Left cardiac atrium (tissue), 4 donors: ENCODE measurements around the gene ELOA. TPM values are rescaled to one million over a fixed set of nuclear protein-coding genes. Genes with fewer than 3 reads are reported as not detected.
"Not testable (repeated sequence)": the region's sequence is repeated elsewhere in the genome, so short reads cannot be mapped to it uniquely, and the experiment has no call there.

Source experiments
- ATAC-seq, 2 donors: fragments of 200-7000 bp; cut with Tn5 transposase; one replicate each; pipeline ENCODE4 v1.9.1; 2020; ENCODE audit warnings: mild to moderate bottlenecking in 2 of 2, moderate library complexity in 2 of 2
- DNase-seq: peaks from one replicate; pipeline ENCODE4 v3.0.0-alpha.2; 2020
- intact Hi-C, 2 donors: fragments of 100-400 bp; cut with DNase I; formaldehyde crosslinking; loops; one replicate each; pipeline versions ENCODE4 v1.14.1 to v1.15.1; 2022 to 2023
- total RNA-seq, 2 donors: library from RNA; stranded (reverse); fragmentation: NEBNext Ultra II Directional; extraction: Animal tissue kit (Norgen Biotek cat#: 25700); gene quantifications; one replicate each; pipeline ENCODE4 v1.2.1, GENCODE V29; 2021
- donor health status: DM: no; HTN: yes; CAD: no.
- donor health status: DM: no; HTN: yes; CAD: no; lungs with severe emphysema.
- donor health status: DM: yes; HTN: yes; CAD: no.
- donor health status: Dilated cardiomyopathy.

Gene ELOA
- total RNA-seq, 2 donors from 2014 or later: 30.0 to 30.2 TPM

DNA sequence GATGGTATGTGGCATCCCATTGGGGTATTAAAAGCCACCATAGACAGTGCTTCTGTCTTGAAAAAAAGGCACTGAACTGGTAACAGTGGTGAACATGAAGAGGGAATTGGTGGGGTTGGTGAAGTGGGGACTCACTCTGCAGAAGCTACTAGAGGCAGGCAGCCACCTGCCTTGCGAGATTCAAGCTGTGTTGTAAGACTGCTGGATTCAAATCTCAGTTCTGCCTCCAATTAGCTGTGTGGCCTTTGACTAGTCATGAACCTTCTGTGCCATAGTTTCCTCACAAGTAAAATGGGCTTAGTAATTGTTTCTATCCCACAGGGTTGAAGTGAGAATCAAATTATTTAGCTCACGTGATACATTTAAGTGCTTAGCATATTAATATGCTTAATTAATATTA is 16.6 kb upstream of the ELOA start:
- DNase-seq: no peak
- ATAC-seq: no peak
- intact Hi-C loops: no loop called here

DNA sequence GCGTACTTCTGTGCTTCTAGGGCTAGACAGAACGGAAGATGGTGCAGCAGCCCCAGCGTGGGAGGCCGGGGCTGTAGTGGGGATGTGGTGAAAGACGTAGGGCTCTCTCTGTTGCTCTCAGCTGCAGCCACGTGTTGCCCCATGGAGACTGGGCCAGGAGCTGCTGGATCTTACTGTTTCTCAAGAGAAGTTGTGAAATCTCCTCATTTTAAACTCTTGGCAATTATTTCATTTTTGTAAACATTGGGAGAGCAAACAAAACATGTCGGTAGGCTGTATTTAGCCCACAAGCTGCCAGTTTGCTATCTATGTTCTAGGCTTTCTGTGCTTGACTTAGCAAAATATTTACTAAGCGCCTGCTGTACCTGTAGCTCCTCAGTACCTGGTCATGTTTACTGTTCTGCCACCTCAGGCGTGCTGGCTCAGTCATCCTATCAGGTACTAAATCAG is 15.9 kb upstream of the ELOA start:
- intact Hi-C loops: no loop called here
- DNase-seq (peak; percentile 78), ATAC-seq (peak; percentile 96 to 98)

DNA sequence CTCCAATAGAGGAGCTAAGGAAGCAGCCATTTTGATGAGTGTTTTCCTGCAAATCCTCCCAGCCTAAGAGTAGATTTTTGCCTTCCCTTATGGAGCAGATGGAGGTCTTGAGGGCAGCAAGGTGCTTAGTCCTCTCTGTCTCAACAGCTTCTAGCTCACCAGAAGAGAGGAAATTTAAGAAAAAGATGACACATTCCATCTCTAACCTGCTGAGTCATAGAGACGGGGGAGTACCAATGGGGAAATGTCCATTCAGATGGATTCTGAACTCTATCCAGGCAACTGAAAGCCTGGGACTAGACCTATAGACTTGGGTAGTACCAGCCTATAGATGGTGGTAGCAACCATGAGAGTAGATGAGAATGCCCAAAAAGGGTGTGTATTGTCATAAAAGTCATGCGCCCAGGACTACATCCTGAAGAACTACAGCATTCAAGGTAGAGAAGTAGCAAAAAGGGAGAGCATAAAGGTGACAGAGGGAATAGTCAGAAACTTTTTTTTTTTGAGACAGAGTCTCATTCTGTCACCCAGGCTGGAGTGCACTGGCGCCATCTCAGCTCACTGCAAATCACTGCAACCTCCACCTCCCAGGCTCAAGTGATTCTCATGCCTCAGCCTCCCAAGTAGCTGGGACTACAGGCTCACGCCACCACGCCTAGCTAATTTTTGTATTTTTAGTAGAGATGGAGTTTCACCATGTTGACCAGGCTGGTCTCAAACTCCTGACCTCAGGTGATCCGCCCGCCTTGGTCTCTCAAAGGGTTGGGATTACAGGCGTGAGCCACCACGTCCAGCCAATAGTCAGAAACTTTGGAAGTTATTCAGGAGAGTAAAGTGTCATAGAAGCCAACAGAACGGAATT is 10.7 kb upstream of the ELOA start:
- ATAC-seq (no peak), DNase-seq (no peak)
- intact Hi-C loops: no loop called here

DNA sequence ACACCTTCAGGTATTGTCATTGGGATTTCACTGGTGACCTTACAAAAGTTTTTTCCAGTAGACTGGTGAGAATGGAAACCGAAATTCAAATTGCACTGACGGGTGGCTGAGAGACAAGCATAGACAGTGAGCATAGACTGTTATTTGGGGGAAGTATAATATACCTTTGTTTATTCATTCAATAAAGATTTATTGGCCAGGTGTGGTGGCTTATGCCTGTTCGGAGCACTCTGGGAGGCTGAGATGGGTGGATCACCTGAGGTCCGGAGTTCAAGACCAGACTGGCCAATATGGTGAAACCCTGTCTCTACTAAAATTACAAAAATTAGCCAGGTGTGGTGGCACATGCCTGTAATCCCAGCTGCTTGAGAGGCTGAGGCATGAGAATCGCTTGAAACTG is 10.0 kb upstream of the ELOA start:
- intact Hi-C loops, ATAC-seq, DNase-seq: not testable (repeated sequence)

DNA sequence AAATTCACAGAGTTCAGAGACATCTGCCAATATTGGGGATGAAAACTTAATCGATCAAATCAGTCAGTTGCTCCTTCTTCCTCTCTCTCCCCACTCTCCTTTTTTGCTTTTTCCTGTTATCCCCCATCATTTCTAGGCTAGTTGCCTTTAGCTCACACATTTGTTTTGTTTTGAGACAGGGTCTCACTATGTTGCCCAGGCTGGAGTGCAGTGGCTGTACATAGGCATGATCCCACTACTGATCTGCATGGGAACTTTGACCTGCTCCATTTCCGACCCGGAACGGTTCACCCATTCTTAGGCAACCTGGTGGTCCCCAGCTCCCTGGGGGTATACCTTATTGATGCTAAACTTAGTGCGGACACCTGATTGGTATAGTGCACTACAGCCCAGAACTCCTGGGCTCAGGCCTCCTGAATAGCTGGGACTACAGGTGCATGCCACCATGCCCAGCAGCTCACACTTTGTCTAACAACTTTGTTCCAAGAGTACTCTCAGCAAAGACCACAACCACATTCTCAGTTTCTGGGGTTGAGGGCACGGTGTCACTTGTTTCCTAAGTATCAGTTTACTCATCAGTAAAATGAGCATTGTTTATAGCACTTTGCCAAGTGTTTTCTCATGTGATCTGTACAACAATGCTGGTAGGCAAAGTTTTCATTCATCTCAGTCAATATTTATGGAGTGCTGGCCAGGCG is 6.7 kb upstream of the ELOA start:
- ATAC-seq: no peak
- intact Hi-C loops: no loop called here
- no peak for DNase-seq

DNA sequence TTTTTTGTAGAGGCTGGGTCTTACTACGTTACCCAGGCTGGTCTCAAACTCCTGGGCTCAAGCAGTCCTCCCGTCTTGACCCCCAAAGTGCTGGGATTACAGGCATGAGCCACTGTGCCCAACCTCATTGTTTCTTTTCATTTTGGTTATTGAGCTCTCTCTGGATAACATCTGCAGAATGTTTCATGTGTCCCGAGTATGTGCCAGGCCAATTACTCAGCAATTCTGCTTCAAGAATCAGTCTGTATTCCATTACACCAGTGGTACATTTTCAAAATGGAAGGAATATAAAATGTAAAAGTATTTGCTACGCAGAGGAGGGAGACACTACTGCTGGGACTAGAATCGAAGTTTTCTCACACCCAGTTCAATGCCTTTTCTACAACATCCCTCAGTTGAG is 1.7 kb upstream of the ELOA start:
- DNase-seq (no peak), ATAC-seq (no peak)
- intact Hi-C loops: loop anchor here in 1 of 2 donors (5.0 kb wide), 1 partner anchor 44 kb away; no protein-coding TSS in a partner anchor

DNA sequence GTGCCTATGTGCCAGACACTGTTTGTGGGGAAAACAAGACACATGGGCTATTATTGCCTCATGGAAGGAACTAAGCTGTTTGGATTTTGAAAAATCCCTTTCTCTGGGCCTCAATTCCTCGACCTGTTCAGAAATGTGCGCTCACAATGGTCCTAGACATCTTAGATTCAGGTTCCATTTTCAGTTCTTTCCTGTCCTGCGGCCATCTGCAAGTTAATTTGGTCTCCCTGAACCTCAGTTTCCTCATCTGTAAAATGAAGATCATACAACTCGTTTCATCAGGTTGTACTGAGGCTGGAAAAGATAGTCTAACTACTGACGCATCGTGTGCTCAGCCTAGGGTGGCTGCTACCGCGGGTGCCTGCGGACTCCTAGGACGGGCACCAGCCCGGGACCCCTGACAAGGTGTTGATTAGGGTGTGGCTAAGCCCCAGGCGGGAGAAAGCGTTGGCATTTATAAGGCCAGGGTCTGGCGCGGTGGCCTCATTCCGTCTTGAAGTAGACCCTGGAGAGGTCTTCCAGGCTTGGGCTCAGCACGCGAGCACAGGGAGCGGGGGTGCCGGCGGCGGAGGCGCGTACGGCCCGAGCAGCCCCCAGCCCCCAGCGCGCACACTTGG is 493 bp upstream of the ELOA start:
- DNase-seq: no peak
- peak in 1 of 2 donors; percentile 27 for ATAC-seq
- intact Hi-C loops: loop anchor here in 1 of 2 donors (5.0 kb wide), 1 partner anchor 45 kb away; no protein-coding TSS in a partner anchor

DNA sequence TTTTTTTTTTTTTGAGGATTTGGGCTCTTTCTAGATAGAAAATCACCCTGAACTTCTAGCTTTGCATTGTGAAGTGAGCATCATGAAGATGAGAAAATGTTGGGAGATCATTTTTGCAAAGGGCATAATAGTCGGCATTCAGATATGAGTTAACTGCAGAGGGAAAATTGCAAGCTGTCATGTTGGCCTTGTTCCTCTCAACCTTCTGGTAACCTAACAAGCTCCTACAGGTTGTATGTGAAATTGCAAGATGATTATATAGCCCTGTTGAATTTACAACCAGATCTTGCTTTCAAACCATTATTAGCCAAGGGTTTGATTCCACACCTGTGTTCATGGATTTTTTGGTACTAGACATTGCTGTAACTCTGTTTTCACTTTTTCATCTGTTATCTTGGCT is 2.2 kb downstream of the ELOA start:
- intact Hi-C loops: no loop called here
- no peak for ATAC-seq
- no peak for DNase-seq

DNA sequence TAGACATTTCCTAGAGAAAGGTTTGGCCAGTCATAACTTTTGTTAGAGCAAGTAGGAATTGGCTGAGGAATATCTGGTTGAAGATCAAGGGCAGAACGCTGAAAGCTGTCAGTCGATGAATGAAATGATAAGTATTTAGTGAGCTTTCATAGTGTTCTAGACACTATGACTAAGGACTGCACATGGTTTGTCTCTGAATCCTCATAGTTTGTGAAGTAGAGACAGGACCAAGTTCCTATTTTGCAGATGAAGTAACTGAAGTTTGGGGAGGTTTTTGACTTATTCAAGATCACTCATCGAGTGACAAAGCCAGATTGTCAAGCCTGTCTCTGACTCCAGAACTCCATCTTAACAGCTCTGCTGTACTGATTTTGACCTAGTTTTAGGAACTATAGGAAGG is 4.7 kb downstream of the ELOA start:
- intact Hi-C loops: no loop called here
- no peak for ATAC-seq
- no peak for DNase-seq

DNA sequence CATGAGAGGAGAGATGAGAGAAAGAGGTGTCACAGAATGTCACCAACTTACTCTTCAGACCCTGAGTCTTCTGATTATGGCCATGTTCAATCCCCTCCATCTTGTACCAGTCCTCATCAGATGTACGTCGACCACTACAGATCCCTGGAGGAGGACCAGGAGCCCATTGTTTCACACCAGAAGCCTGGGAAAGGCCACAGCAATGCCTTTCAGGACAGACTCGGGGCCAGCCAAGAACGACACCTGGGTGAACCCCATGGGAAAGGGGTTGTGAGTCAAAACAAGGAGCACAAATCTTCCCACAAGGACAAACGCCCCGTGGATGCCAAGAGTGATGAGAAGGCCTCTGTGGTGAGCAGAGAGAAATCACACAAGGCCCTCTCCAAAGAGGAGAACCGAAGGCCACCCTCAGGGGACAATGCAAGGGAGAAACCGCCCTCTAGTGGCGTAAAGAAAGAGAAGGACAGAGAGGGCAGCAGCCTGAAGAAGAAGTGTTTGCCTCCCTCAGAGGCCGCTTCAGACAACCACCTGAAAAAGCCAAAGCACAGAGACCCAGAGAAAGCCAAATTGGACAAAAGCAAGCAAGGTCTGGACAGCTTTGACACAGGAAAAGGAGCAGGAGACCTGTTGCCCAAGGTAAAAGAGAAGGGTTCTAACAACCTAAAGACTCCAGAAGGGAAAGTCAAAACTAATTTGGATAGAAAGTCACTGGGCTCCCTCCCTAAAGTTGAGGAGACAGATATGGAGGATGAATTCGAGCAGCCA is 8.0 kb downstream of the ELOA start:
- peak; percentile 57 to 70 for ATAC-seq
- DNase-seq: no peak
- intact Hi-C loops: no loop called here

DNA sequence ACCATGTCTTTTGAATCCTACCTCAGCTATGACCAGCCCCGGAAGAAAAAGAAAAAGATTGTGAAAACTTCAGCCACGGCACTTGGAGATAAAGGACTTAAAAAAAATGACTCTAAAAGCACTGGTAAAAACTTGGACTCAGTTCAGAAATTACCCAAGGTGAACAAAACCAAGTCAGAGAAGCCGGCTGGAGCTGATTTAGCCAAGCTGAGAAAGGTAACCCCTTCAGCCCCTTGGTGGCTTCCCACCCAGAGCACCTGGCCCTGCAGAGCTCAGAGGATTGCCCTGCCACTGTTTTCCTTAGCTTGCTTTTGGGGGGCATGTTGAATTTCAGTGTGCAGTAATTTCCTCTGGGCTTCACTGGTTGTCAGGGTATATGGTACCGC is 8.5 kb downstream of the ELOA start:
- intact Hi-C loops: no loop called here
- DNase-seq (no peak), ATAC-seq (no peak)

DNA sequence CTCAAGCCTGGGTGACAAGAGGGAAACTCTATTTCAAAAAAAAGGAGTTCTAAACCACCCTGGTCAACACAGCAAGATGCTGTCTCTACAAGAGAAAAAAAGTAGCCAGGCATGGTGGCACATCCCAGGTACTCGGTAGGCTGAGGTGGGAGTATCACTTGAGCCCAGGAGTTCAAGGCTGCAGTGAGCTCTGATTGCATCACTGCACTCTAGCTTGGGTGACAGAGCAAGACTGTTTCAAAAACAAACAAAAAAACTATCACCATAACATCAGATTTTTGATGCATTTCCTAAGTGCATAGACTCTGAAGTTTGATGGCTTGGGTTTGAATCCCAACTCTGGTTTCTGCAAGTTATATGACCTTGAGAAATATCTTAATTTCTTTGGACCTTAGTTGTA is 9.6 kb downstream of the ELOA start:
- ATAC-seq (no peak), DNase-seq (no peak)
- intact Hi-C loops: no loop called here

DNA sequence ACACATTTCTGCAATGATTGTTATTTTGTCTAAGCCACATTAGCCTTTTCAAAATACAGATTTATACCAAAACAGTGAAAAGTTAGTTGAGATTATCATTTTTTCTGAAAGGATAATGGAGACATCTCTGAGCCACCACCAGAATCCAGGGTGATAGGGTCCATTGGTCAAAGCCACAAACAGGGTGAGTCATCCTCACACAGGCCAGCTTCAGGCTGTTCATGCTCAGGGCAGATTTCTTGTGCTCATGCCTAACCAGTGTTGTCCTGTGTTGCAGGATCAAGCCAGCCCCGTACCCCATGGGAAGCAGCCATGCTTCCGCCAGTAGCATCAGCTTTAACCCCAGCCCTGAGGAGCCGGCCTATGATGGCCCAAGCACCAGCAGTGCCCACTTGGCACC is 13.4 kb downstream of the ELOA start:
- DNase-seq: no peak
- ATAC-seq: peak in 1 of 2 donors; percentile 31
- intact Hi-C loops: no loop called here

DNA sequence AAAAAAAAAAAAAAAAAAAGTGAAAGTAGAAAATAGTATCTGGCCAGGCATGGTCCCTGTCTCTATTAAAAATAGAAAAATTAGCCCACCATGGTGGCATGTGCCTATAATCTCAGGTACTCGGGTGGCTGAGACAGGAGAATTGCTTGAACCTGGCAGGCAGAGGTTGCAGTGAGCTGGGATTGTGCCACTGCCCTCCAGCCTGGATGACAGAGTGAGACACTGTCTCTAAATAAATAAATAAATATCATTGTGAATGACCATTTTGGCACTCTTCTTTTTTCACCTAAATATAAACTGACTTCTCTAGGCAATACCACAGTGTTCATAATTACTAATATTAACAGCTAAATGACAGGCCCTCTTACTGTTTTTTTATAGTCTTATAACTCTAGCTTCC is 14.5 kb downstream of the ELOA start:
- ATAC-seq: no peak
- no peak for DNase-seq
- intact Hi-C loops: no loop called here

DNA sequence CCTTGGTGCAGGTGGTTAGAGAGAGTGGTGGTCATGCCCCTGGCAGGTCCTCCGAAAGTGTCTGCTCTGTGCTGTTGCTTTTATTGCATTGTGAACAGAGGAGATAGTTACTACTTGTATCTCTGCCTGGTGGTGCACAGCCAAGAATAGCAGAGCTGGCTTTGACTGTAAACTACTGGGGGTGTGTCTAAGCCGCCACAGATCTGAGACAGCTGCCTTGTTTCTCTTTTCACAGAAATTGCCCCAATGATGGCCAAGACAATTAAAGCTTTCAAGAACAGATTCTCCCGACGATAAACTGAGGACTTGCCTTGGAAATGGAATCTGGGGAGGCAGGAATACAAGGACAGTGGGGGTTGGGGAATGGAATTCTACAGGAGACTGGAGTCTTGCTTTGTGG is 16.0 kb downstream of the ELOA start:
- ATAC-seq (peak; percentile 73), DNase-seq (peak; percentile 43)
- intact Hi-C loops: no loop called here

DNA sequence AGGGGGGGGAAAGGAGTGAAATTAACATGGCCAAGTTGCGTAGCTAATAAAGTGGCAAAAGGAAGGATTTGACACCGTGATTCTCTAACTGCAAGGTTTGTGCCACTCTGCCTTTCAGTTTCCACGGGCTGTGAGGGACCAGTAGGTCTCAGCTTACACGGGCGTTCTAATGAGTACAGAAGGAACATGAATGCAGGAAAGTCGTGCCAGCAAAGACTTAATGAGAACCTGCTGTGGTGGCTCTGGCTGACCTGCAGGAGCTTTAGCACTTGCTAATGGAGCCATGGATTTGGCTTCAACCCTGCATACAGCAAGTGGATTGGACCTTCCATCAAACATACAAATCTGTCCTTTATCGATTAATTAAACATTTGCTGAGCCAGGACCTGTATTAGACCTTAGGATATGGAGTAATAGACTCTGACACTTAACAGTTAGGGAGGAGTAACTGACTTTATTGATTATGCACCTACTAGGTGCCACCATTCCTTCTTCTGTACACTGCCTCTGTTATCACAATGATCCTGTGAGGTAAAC is 19.8 kb downstream of the ELOA start:
- ATAC-seq (no peak), DNase-seq (no peak)
- intact Hi-C loops: no loop called here

DNA sequence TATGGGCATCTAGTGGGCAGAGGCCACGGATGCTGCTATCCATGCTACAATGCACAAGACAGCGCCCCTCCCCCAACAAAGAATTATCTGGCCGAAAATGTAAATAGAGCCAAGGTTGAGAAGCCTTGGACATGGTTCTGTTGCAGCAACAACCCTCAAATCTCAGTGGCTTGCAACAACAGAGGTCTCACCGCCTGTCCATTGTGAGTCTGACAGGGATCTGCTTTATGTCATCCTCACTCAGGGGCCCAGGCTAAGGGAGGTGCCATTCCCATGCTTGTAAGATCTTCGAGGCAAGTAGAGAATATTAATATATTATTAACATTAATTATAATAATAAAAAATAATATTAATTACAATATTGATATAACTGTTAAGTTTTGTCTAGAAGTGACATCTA is 25.5 kb downstream of the ELOA start:
- intact Hi-C loops: no loop called here
- ATAC-seq: peak; percentile 30 to 59
- no peak for DNase-seq

DNA sequence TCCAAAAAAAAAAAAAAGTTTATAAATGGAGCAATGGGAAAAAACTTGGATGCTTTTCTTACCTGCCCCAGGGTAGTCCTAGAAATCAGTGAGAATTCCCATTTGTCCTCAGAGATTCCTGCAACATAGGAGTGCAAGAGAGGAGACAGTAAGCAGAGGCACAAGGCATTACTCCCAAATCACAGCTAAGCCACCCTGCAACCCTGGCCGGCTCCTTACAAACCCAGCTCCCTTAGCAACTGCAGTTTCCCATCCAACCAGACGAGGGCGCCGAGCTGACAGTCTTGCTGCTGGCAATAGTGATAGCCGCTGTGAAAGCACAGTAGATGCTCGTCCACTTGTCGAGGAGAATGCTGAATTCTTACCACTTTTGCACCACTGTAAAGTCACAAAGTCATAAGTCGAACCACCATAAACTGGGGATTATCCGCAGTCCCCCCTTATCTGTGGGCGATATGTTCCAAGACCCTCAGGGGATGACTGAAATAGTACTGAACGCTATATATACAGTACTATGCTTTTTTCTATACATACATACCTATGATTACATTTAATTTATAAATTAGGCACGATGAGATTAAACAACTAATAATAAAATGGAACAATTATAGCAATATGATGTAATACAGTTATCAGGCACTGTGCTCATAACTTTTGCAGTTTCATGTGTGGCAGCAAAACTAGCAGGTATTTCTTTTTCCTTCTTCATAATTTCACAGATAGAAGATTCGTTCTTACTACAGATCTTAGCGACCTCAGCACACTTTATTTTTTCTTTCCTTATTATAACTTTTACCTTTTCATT is 29.0 kb downstream of the ELOA start:
- ATAC-seq (peak; percentile 86 to 88), DNase-seq (peak; percentile 88)
- intact Hi-C loops: loop anchor here in 1 of 2 donors (5.0 kb wide), 2 partner anchors 95 to 145 kb away; partner anchors contain the start of gene FUCA1
